HL-60/S4 (cell line): ENCODE data around the gene ZBTB11.
"Not testable (repeated sequence)": the region's sequence is repeated elsewhere in the genome, so short reads cannot be mapped to it uniquely, and the experiment has no call there.

Experiments used
- in situ Hi-C: fragments of 300-500 bp; cut with MboI; formaldehyde crosslinking; loops from 2 replicates; pipeline ENCODE4 v1.14.3; 2022; ENCODE audit warnings: low sequenced_read_pairs

The ZBTB11 gene

DNA sequence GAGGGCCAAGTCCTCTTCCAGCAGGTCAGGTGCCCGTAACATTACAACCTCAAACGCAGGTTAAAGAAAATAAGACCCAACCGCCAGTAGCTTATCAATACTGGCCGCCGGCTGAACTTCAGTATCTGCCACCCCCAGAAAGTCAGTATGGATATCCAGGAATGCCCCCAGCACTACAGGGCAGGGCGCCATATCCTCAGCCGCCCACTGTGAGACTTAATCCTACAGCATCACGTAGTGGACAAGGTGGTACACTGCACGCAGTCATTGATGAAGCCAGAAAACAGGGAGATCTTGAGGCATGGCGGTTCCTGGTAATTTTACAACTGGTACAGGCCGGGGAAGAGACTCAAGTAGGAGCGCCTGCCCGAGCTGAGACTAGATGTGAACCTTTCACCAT lies 16.6 kb upstream of the ZBTB11 start:
- in situ Hi-C loops, result not testable (repeated sequence)

- in situ Hi-C loops, result not testable (repeated sequence)
These were observed 15.0 kb upstream of the ZBTB11 start for GRCh38 chr3:101691685-101692671.

DNA sequence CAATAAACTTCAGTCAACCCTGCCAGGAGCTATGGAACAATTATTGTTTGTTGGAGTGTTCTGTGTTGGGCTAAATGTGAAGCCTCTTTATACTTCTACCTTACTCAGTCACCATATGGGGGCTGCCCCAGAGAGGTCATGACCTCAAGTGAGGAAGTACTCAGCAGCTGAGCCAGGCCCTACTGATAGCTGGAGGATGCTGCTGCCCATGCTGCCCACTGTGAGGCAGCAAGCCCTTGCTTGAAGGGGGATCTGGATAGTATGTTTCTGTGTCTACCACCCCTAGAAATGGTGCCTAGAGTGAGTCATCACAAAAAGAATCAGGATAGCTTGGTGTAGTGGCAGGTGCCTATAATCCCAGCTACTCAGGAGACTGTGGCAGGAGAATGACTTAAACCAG lies 14.0 kb upstream of the ZBTB11 start:
- in situ Hi-C loops, result no loop called here

DNA sequence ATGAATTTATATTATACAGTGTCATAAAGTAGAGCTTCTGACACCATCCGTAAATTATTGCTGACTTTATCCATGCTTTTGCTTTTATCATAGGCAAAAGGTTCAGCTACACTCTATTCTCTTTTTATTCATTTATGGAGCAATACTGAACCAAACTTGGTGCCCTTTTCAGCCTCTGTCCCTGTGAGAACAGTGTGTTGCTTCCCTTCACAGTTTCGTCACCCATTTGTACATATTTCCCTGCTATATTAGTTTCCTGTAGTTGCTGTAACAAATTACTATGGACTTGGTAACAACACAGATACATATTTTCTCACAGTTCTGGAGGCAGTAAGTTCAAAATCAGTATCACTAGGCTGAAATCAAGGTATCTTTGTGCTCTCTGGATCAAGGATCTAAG lies 12.4 kb upstream of the ZBTB11 start:
- in situ Hi-C loops, result no loop called here

GRCh38 chr3:101687142-101687931 lies 10.4 kb upstream of the ZBTB11 start:
- in situ Hi-C loops, result no loop called here

DNA sequence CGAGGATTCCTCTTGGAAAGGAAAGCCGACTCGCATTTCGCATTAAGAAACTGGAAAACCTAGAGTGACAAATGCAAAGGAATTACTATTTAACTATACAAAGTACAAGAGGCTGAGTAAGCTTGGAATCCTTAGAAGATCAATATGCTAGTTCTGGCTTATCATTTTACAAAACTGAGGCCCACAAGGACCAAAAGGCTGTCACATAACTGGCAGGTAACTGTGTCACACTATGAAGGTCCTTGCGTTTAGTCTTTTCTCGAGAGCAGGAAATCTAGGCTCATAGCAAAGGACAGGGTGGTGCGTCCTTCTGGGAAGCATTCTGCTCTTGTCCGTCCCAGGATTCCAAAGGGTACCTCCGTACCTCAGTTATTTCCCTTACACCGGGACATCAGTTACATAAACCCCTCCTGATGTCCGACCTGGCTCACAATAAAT lies 9.0 kb upstream of the ZBTB11 start:
- in situ Hi-C loops, result no loop called here

DNA sequence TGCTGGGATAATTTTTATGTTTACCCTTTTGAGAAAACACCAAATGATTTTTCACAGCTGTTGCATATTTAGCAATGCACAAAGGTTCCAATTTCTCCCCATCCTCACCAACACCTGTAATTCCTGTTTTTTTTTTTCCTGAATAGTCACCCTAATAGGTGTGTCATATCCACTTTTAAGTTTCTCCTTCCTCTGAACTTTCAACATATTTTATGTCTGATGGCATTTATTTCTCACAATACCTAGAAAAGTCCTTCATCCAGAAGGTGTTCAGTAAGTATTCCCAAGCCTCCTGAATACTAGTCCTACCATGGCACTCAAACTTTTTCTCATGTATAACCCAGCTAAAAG lies 8.1 kb upstream of the ZBTB11 start:
- in situ Hi-C loops, result no loop called here

GRCh38 chr3:101680466-101680865 lies 3.5 kb upstream of the ZBTB11 start:
- in situ Hi-C loops, result no loop called here

GRCh38 chr3:101678837-101679236 lies 1.9 kb upstream of the ZBTB11 start:
- in situ Hi-C loops, result not testable (repeated sequence)

- in situ Hi-C loops, result no loop called here
These were observed 729 bp upstream of the ZBTB11 start for GRCh38 chr3:101677436-101678286.

GRCh38 chr3:101676216-101676764 lies 642 bp downstream of the ZBTB11 start:
- in situ Hi-C loops, result no loop called here

DNA sequence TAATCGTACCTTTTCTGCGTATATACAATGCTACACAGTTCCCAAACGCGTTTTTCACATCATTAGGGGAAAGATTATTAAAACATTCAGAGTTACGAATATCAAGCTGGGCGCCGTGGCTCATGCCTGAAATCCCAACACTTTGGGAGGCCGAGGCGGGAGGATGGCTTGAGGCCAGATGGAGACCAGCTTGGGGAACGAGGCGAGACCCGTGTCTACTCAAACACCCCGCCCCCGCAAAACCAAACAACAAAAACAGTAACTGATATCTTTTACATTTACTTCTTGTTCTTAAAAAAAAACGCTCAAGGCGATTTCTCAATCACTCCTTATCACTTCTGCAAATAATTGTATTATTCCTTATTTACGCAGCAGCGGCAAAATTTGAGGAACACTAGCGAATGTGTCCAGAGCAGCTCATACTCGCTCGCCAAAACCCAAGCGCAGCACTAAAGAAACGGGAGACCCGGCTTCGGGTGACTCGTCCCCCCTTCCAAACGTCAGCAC lies 1.2 kb downstream of the ZBTB11 start:
- in situ Hi-C loops, result no loop called here

GRCh38 chr3:101674518-101674917 lies 2.4 kb downstream of the ZBTB11 start:
- in situ Hi-C loops, result no loop called here

DNA sequence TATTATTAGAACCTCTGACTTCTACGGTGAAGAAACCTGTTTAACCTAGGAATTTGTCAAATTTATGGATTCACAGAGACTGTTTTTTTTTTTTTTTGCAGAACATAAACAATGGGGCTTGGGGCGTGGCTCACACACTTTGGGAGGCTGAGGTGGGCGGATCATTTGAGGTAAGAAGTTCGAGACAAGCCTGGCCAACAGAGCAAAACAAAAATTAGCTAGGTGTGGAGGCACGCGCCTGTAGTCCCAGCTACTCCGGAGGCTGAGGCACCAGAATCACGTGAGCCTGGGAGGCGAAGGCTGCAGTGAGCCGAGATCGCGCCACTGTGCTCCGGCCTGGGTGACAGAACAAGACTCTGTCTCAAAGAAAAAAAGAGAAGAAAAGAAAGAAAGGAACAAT lies 3.0 kb downstream of the ZBTB11 start:
- in situ Hi-C loops, result no loop called here

- in situ Hi-C loops, result no loop called here
These were observed 5.9 kb downstream of the ZBTB11 start for GRCh38 chr3:101671014-101671413.

DNA sequence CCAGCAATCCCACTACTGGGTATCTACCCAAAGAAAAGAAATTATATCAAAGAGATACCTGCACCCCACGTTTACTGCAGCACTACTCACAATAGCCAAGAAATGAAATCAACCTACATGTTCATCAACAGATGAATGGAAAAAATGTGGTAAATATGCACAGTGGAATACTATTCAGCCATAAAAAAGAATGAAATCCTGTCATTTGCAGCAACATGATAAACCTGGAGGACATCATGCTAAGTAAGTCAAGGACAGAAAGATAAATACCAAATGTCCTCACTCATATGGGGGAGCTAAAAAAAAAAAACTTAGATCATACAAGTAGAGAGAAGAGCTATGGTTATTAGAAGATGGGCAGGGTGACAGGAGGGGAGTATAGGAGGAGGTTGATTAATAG lies 9.1 kb downstream of the ZBTB11 start:
- in situ Hi-C loops, result no loop called here

DNA sequence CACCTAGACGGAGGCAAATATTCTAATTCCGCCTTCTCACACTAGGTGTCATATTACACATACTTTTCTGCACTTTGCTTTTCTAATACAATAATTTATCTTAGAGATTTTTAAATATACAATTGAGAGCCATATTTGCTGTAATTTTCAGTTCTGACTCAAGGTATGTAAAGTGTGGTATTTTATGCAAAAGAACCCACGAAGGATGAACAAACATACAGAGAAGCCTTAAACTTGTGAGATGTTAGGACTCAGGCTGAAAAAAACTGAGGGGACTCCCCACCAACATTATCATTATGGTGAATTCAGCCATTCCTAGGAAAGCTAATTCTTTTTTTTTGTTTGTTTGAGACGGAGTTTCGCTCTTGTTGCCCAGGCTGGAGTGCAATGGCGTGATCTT lies 9.6 kb downstream of the ZBTB11 start:
- in situ Hi-C loops, result no loop called here

- in situ Hi-C loops, result no loop called here
These were observed 11.1 kb downstream of the ZBTB11 start for GRCh38 chr3:101665851-101666250.

DNA sequence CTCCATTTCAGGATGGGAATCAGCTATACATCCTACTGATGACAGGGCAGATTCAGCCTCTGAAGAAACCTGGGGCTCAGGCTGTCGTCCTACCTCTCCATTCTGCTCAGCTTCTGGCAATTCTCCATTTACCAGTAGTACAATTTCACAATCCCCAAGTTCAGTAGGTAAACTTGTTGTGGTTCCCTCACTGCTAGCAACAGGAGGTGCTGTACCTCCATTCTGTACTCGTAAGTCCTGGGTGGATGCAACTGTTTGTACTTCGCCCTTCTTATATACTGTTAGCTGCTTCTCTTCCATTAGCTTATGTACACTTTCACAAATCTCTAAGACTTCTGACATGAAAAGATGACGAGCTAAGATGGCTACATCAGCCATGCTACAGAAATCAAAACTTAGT lies 11.6 kb downstream of the ZBTB11 start:
- in situ Hi-C loops, result no loop called here

- in situ Hi-C loops, result no loop called here
These were observed 16.2 kb downstream of the ZBTB11 start for GRCh38 chr3:101660714-101661113.

DNA sequence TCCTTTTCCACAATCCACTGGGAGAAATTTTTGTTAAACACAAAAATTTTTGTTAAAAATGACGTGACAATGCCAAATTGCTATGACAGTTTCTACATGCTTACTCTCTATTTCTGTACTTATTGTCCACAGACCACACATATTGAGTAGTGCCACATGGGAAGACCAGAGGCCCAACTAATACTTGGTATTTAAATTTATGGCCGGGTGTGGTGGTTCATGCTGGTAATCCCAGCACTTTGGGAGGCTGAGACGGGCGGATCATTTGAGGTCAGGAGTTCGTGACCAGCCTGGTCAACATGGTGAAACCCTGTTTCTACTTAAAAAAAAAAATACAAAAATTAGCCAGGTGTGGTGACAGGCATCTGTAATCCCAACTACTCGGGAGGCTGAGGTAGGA lies 20.3 kb downstream of the ZBTB11 start:
- in situ Hi-C loops, result no loop called here
